Stimulated activated CD8-positive, alpha-beta memory T cell treated with anti-CD3 and anti-CD28 coated beads, Interleukin-7, amount 100 ng/mL, for 4 hours (primary cell): Measurements from ENCODE around the gene F3.

ENCODE experiments used
- DNase-seq, 2 donors: peaks; one replicate each; pipeline ENCODE4 v3.0.0-alpha.2; 2020; ENCODE audit warnings: low read depth in 2 of 2

The F3 gene

GRCh38 chr1:94552071-94552586 is 10.6 kb upstream of the F3 start:
- no peak for DNase-seq

- DNase-seq, result no peak
These were observed 9.9 kb upstream of the F3 start for GRCh38 chr1:94551449-94551848.

GRCh38 chr1:94550800-94551241 is 9.3 kb upstream of the F3 start:
- no peak for DNase-seq

GRCh38 chr1:94550396-94550795 is 8.8 kb upstream of the F3 start:
- DNase-seq, result no peak

GRCh38 chr1:94549706-94550105 is 8.1 kb upstream of the F3 start:
- no peak for DNase-seq

- DNase-seq, result no peak
These were observed 3.3 kb upstream of the F3 start for GRCh38 chr1:94544706-94545490.

GRCh38 chr1:94543893-94544635 is 2.5 kb upstream of the F3 start:
- no peak for DNase-seq

GRCh38 chr1:94543001-94543400 is 1.4 kb upstream of the F3 start:
- no peak for DNase-seq

- no peak for DNase-seq
These were observed 720 bp upstream of the F3 start for GRCh38 chr1:94542088-94542870.

- DNase-seq, result no peak
These were observed 916 bp downstream of the F3 start for GRCh38 chr1:94540440-94541245.

- no peak for DNase-seq
These were observed 2.1 kb downstream of the F3 start for GRCh38 chr1:94539496-94539895.

GRCh38 chr1:94538243-94538827 is 3.2 kb downstream of the F3 start:
- DNase-seq, result no peak

- no peak for DNase-seq
These were observed 4.3 kb downstream of the F3 start for GRCh38 chr1:94537254-94537653.

GRCh38 chr1:94535879-94536278 is 5.7 kb downstream of the F3 start:
- DNase-seq, result no peak

GRCh38 chr1:94535095-94535494 is 6.5 kb downstream of the F3 start:
- DNase-seq, result no peak

- DNase-seq, result no peak
These were observed 9.5 kb downstream of the F3 start for GRCh38 chr1:94532077-94532476.

- no peak for DNase-seq
These were observed 9.9 kb downstream of the F3 start for GRCh38 chr1:94531664-94532063.

- DNase-seq, result no peak
These were observed 11.1 kb downstream of the F3 start for GRCh38 chr1:94530373-94530878.

GRCh38 chr1:94529416-94529815 is 12.1 kb downstream of the F3 start:
- DNase-seq, result no peak

- DNase-seq, result no peak
These were observed 12.7 kb downstream of the F3 start for GRCh38 chr1:94528826-94529225.

GRCh38 chr1:94528299-94528698 is 13.3 kb downstream of the F3 start:
- DNase-seq, result no peak
